Measurements from ENCODE around the gene STX8.

- TF ChIP-seq POLR2AphosphoS5 (IDR thresholded peaks at IDR 0.05; ENCODE audit: low read depth, low read length) (no peak), SPI1 (IDR thresholded peaks at IDR 0.05; ENCODE audit: low read depth, low read length) (no peak), TAF1 (IDR thresholded peaks at IDR 0.05; ENCODE audit: low read depth, low read length) (no peak)
These were observed 347.7 kb downstream of the STX8 start for GRCh38 chr17:9227819-9228407.

All from GM12891 (cell line).